Measurements from ENCODE around the gene SEPTIN10. TPM values are rescaled to one million over a fixed set of nuclear protein-coding genes. Genes with fewer than 3 reads are reported as not detected.
"Not testable (repeated sequence)": the region's sequence is repeated elsewhere in the genome, so short reads cannot be mapped to it uniquely, and the experiment has no call there.

The SEPTIN10 gene
- total and polyA plus RNA-seq, 2 donors (not counting 1 experiment from before 2014, with no cell fraction given): 0.28 TPM; not detected in 1

GRCh38 chr2:109586687-109587086, 27.1 kb downstream of the SEPTIN10 start:
- intact Hi-C loops (cut with micrococcal nuclease): no loop called here
- DNase-seq (no peak), ATAC-seq (ENCODE audit: low read depth) (no peak)
- no peaks in the 10 kb centered on the region for H3K4me1 ChIP-seq (ENCODE audit: control insufficient read depth in 2 of 2, insufficient read depth in 2 of 2, low read length in 2 of 2)
- no peaks in the 10 kb centered on the region for H3K27me3 ChIP-seq (replicated peaks in 1 of 4; ENCODE audit: control extremely low read depth in 1 of 4, control insufficient read depth in 3 of 4, insufficient read depth in 4 of 4, low read length in 3 of 4)
- Mint-ChIP-seq H3K27me3 (peaks cover 19% of the 10 kb centered on the region), H3K27ac (no peak overlapping the region), H3K4me3 (no peak overlapping the region), H3K9me3 (ENCODE audit: insufficient read depth) (peaks cover 4% of the 10 kb centered on the region), H3K4me1 (no peaks in the 10 kb centered on the region)
- TF ChIP-seq EZH2 (IDR thresholded peaks at IDR 0.05; ENCODE audit: borderline replicate concordance, insufficient read depth, low read depth, low read length, poor library complexity, severe bottlenecking): no peak
- TF ChIP-seq, protein P1, sequence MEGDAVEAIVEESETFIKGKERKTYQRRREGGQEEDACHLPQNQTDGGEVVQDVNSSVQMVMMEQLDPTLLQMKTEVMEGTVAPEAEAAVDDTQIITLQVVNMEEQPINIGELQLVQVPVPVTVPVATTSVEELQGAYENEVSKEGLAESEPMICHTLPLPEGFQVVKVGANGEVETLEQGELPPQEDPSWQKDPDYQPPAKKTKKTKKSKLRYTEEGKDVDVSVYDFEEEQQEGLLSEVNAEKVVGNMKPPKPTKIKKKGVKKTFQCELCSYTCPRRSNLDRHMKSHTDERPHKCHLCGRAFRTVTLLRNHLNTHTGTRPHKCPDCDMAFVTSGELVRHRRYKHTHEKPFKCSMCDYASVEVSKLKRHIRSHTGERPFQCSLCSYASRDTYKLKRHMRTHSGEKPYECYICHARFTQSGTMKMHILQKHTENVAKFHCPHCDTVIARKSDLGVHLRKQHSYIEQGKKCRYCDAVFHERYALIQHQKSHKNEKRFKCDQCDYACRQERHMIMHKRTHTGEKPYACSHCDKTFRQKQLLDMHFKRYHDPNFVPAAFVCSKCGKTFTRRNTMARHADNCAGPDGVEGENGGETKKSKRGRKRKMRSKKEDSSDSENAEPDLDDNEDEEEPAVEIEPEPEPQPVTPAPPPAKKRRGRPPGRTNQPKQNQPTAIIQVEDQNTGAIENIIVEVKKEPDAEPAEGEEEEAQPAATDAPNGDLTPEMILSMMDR (IDR thresholded peaks at IDR 0.05): no peak
- no peaks in the 10 kb centered on the region for H3K9me3 ChIP-seq (ENCODE audit: control extremely low read depth in 1 of 3, control insufficient read depth in 2 of 3, insufficient read depth in 1 of 3, low read length in 2 of 3)
- H3K4me3 ChIP-seq (ENCODE audit: control extremely low read depth in 1 of 5, extremely low read depth in 1 of 5, insufficient read depth in 1 of 5, low read depth in 2 of 5, low read length in 4 of 5): no peak overlapping the region
- H2AFZ ChIP-seq (ENCODE audit: insufficient read depth, low read depth, low read length, poor library complexity, severe bottlenecking): no peak overlapping the region
- H4K20me1 ChIP-seq (ENCODE audit: control insufficient read depth, insufficient read depth, low read length, poor library complexity, severe bottlenecking): no peaks in the 10 kb centered on the region
- no peak overlapping the region for H3K9ac ChIP-seq (ENCODE audit: low read length)
- ChIA-PET POLR2A (no interaction called here), CTCF (no interaction called here)
- H3K36me3 ChIP-seq (replicated peaks in 1 of 2; ENCODE audit: control extremely low read depth in 1 of 2, control insufficient read depth in 1 of 2, extremely low read depth in 1 of 2, insufficient read depth in 2 of 2, low read length in 1 of 2): no peaks in the 10 kb centered on the region
- H3K27ac ChIP-seq (ENCODE audit: low read length in 2 of 2): no peak overlapping the region
- H3K79me2 ChIP-seq (ENCODE audit: control insufficient read depth, insufficient read depth, low read length): no peaks in the 10 kb centered on the region
- H3K4me2 ChIP-seq (replicated peaks; ENCODE audit: low read depth, low read length, poor library complexity, severe bottlenecking): no peak overlapping the region

- Histone ChIP-seq H4K20me1 (ENCODE audit: control insufficient read depth, insufficient read depth, low read length, poor library complexity, severe bottlenecking) (no peaks in the 10 kb centered on the region), H3K4me3 (ENCODE audit: control extremely low read depth in 1 of 5, extremely low read depth in 1 of 5, insufficient read depth in 1 of 5, low read depth in 2 of 5, low read length in 4 of 5) (no peak overlapping the region), H3K4me1 (ENCODE audit: control insufficient read depth in 2 of 2, insufficient read depth in 2 of 2, low read length in 2 of 2) (no peaks in the 10 kb centered on the region), H3K79me2 (ENCODE audit: control insufficient read depth, insufficient read depth, low read length) (no peaks in the 10 kb centered on the region), H3K27me3 (replicated peaks in 1 of 4; ENCODE audit: control extremely low read depth in 1 of 4, control insufficient read depth in 3 of 4, insufficient read depth in 4 of 4, low read length in 3 of 4) (peaks cover 0 to 3% (median 0%) of the 10 kb centered on the region in 4 experiments), H2AFZ (ENCODE audit: insufficient read depth, low read depth, low read length, poor library complexity, severe bottlenecking) (no peak overlapping the region), H3K9me3 (ENCODE audit: control extremely low read depth in 1 of 3, control insufficient read depth in 2 of 3, insufficient read depth in 1 of 3, low read length in 2 of 3) (no peaks in the 10 kb centered on the region), H3K9ac (ENCODE audit: low read length) (no peak overlapping the region), H3K36me3 (replicated peaks in 1 of 2; ENCODE audit: control extremely low read depth in 1 of 2, control insufficient read depth in 1 of 2, extremely low read depth in 1 of 2, insufficient read depth in 2 of 2, low read length in 1 of 2) (no peaks in the 10 kb centered on the region), H3K27ac (ENCODE audit: low read length in 2 of 2) (no peak overlapping the region), H3K4me2 (replicated peaks; ENCODE audit: low read depth, low read length, poor library complexity, severe bottlenecking) (no peak overlapping the region)
- TF ChIP-seq, protein P1 (IDR thresholded peaks at IDR 0.05): no peak
- TF ChIP-seq EZH2 (IDR thresholded peaks at IDR 0.05; ENCODE audit: borderline replicate concordance, insufficient read depth, low read depth, low read length, poor library complexity, severe bottlenecking): no peak
- WGBS (ENCODE audit: insufficient coverage): 86% methylated on average over 2 of the region's 6 CpGs
- Mint-ChIP-seq H3K4me3 (no peak overlapping the region), H3K27ac (no peak overlapping the region), H3K4me1 (no peaks in the 10 kb centered on the region), H3K27me3 (peaks cover 18% of the 10 kb centered on the region), H3K9me3 (ENCODE audit: insufficient read depth) (peaks cover 4% of the 10 kb centered on the region)
- intact Hi-C loops (cut with micrococcal nuclease): no loop called here
- DNase-seq (no peak), ATAC-seq (ENCODE audit: low read depth) (no peak)
- ChIA-PET CTCF (no interaction called here), POLR2A (no interaction called here)
Measured at GRCh38 chr2:109582928-109583895, 30.6 kb downstream of the SEPTIN10 start.

- H3K9me3 Mint-ChIP-seq (ENCODE audit: insufficient read depth); H3K4me1 Mint-ChIP-seq; H3K4me3 Mint-ChIP-seq; H3K9me3 ChIP-seq (ENCODE audit: control extremely low read depth in 1 of 3, control insufficient read depth in 2 of 3, insufficient read depth in 1 of 3, low read length in 2 of 3); H3K27ac ChIP-seq (ENCODE audit: low read length in 2 of 2); POLR2A ChIA-PET; H3K9ac ChIP-seq (ENCODE audit: low read length); DNase-seq; H3K27ac Mint-ChIP-seq; CTCF ChIA-PET; intact Hi-C loops (cut with micrococcal nuclease); H3K4me2 ChIP-seq (replicated peaks; ENCODE audit: low read depth, low read length, poor library complexity, severe bottlenecking); H4K20me1 ChIP-seq (ENCODE audit: control insufficient read depth, insufficient read depth, low read length, poor library complexity, severe bottlenecking); ATAC-seq (ENCODE audit: low read depth); H2AFZ ChIP-seq (ENCODE audit: insufficient read depth, low read depth, low read length, poor library complexity, severe bottlenecking); H3K4me1 ChIP-seq (ENCODE audit: control insufficient read depth in 2 of 2, insufficient read depth in 2 of 2, low read length in 2 of 2); H3K36me3 ChIP-seq (replicated peaks in 1 of 2; ENCODE audit: control extremely low read depth in 1 of 2, control insufficient read depth in 1 of 2, extremely low read depth in 1 of 2, insufficient read depth in 2 of 2, low read length in 1 of 2); H3K27me3 ChIP-seq (replicated peaks in 1 of 4; ENCODE audit: control extremely low read depth in 1 of 4, control insufficient read depth in 3 of 4, insufficient read depth in 4 of 4, low read length in 3 of 4); H3K4me3 ChIP-seq (ENCODE audit: control extremely low read depth in 1 of 5, extremely low read depth in 1 of 5, insufficient read depth in 1 of 5, low read depth in 2 of 5, low read length in 4 of 5); H3K79me2 ChIP-seq (ENCODE audit: control insufficient read depth, insufficient read depth, low read length): not testable (repeated sequence)
- peaks cover 18% of the 10 kb centered on the region for H3K27me3 Mint-ChIP-seq
- no CpG with 5 or more reads among the region's 7 CpGs for WGBS (ENCODE audit: insufficient coverage)
Measured at GRCh38 chr2:109577630-109578029, 36.1 kb downstream of the SEPTIN10 start.
